Breast epithelium (tissue), 4 donors: ENCODE data around the gene RANGAP1. TPM values are rescaled to one million over a fixed set of nuclear protein-coding genes. Genes with fewer than 3 reads are reported as not detected.

Experiments used
- DNase-seq, 2 donors: peaks; one replicate each; pipeline ENCODE4 v3.0.0-alpha.2; 2019; ENCODE audit warnings: low spot score in 2 of 2
- H3K27ac ChIP-seq, 2 donors: fragments of 200-600 bp; sonication (generic) in 1 of 2; one replicate each; pipeline ENCODE4 v1.5.1; 2016 to 2019; ENCODE audit warnings: mild to moderate bottlenecking in 1 of 2
- H3K27me3 ChIP-seq, 2 donors: fragments of 200-600 bp; sonication (generic) in 1 of 2; one replicate each; pipeline versions ENCODE4 v1.5.1 to v1.6.0; 2017 to 2019; ENCODE audit warnings: control low read depth in 1 of 2, mild to moderate bottlenecking in 1 of 2
- H3K36me3 ChIP-seq: fragments of 200-600 bp; one replicate; pipeline ENCODE4 v1.5.1; 2019
- H3K4me1 ChIP-seq, 2 donors: fragments of 200-600 bp; sonication (generic); one replicate each; pipeline ENCODE4 v1.5.1; 2016 to 2019; ENCODE audit warnings: control low read depth in 1 of 2
- H3K4me3 ChIP-seq, 3 donors: fragments of 200-600 bp; sonication (generic); 1 replicate in 2 of 3; 2 replicates in 1 of 3; pipeline ENCODE4 v1.5.1; 2016 to 2019; ENCODE audit warnings: mild to moderate bottlenecking in 3 of 3, moderate library complexity in 2 of 3
- H3K9me3 ChIP-seq, 2 donors: fragments of 200-600 bp; sonication (generic) in 1 of 2; one replicate each; pipeline ENCODE4 v1.5.1; 2016 to 2019; ENCODE audit warnings: control low read depth in 1 of 2
- POLR2A ChIP-seq: fragments of 450-650 bp; IDR thresholded peaks from one replicate; pipeline ENCODE4 v1.6.1; 2016; ENCODE audit warnings: antibody characterized with exemption, mild to moderate bottlenecking, moderate library complexity
- POLR2AphosphoS5 ChIP-seq, 3 donors: sonication (generic); formaldehyde crosslinking; IDR thresholded peaks; one replicate each; pipeline ENCODE4 v1.6.1; 2017; ENCODE audit warnings: antibody characterized with exemption in 3 of 3
- intact Hi-C: fragments of 100-400 bp; cut with DNase I; formaldehyde crosslinking; loops from one replicate; pipeline ENCODE4 v1.15.1; 2023; ENCODE audit warnings: low total_unique reads
- total RNA-seq, 3 donors: library from RNA; depleted of rRNA; stranded (reverse); fragments of >200 nt; gene quantifications; one replicate each; pipeline ENCODE4 v1.1.0, GENCODE V29; 2016
- TF ChIP-seq, protein P1 (sequence below), 3 donors: fragments of 450-650 bp; IDR thresholded peaks; one replicate each; pipeline ENCODE4 v1.5.1; 2016 to 2017; ENCODE audit warnings: antibody characterized with exemption in 3 of 3, mild to moderate bottlenecking in 3 of 3, moderate library complexity in 3 of 3

Gene RANGAP1
- total RNA-seq, 3 donors from 2014 or later = 29.8 to 54.1 (median 51.2) TPM

DNA sequence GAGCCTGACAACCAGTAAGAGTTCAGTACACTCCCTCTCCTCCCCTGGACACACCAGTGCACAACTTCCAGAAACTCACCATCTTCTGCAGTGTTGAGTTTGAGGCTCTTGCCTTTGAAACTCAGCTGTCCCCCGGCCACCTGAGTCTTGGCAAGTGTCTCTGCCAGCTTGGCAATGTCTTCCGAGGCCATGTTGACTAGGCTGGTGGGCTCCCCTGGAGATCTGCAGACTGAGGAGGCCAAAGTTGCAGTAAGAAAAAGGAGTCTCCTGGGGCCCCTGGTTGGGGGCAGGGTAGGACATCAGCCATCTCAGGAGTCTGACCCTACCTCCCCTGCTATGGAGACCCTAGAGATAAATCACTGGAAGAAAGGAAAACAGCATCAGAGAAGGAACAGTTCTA lies 5.1 kb downstream of the RANGAP1 start:
- H3K27me3 ChIP-seq = no peaks in the 10 kb centered on the region
- intact Hi-C loops = no loop called here
- no peak for TF ChIP-seq POLR2AphosphoS5 (IDR thresholded peaks at IDR 0.05)
- TF ChIP-seq, protein P1, sequence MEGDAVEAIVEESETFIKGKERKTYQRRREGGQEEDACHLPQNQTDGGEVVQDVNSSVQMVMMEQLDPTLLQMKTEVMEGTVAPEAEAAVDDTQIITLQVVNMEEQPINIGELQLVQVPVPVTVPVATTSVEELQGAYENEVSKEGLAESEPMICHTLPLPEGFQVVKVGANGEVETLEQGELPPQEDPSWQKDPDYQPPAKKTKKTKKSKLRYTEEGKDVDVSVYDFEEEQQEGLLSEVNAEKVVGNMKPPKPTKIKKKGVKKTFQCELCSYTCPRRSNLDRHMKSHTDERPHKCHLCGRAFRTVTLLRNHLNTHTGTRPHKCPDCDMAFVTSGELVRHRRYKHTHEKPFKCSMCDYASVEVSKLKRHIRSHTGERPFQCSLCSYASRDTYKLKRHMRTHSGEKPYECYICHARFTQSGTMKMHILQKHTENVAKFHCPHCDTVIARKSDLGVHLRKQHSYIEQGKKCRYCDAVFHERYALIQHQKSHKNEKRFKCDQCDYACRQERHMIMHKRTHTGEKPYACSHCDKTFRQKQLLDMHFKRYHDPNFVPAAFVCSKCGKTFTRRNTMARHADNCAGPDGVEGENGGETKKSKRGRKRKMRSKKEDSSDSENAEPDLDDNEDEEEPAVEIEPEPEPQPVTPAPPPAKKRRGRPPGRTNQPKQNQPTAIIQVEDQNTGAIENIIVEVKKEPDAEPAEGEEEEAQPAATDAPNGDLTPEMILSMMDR (IDR thresholded peaks at IDR 0.05) = no peak
- no peak for TF ChIP-seq POLR2A
- no peaks in the 10 kb centered on the region for H3K36me3 ChIP-seq
- DNase-seq = no peak
- no peaks in the 10 kb centered on the region for H3K4me1 ChIP-seq
- no peak overlapping the region for H3K4me3 ChIP-seq
- H3K9me3 ChIP-seq = no peaks in the 10 kb centered on the region
- H3K27ac ChIP-seq = peak overlapping the region in 1 of 2 donors; percentile 3

DNA sequence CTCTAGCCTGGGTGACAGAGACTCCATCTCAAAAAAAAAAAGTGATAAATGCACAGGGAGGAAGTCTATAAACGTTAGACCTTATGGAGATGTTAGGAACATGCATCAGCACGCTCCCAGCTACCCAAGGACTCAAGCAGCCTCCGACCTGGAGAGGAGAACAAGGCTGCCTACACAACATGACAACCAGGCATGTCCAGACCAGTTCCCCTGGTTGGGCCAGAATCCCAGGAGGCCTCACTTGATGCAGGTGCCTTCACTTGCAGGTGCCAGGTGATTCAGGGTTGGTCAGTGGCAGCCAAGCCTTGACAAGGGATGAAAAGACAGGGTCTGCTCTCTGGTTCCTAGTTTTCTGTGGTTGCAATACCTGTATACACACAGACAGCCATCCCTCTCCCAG lies 5.9 kb downstream of the RANGAP1 start:
- H3K36me3 ChIP-seq = no peaks in the 10 kb centered on the region
- no peaks in the 10 kb centered on the region for H3K4me1 ChIP-seq
- H3K9me3 ChIP-seq = no peaks in the 10 kb centered on the region
- intact Hi-C loops = no loop called here
- no peak overlapping the region for H3K4me3 ChIP-seq
- TF ChIP-seq POLR2AphosphoS5 (IDR thresholded peaks at IDR 0.05) (no peak), POLR2A (no peak)
- TF ChIP-seq, protein P1 (IDR thresholded peaks at IDR 0.05) = no peak
- no peak overlapping the region for H3K27ac ChIP-seq
- no peaks in the 10 kb centered on the region for H3K27me3 ChIP-seq
- DNase-seq = peak in 1 of 2 donors; percentile 84

DNA sequence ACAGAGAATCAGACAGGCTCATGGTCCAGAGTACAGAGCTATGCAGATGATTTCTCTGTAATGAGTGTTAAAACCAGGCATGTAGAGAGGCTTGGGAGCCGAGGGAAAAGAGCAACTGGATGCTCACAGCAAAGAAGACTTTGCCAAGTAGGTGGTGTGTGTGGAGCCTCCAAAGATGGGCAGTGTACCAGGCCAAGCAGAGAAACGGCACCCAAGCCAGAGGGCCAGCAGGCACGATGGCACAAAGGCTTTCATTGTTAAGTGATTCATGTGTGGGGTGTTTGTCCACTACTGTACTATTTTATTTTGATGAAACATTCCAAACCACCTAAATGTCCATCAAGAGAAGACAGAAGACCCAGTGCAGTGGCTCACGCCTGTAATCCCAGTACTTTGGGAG lies 11.1 kb downstream of the RANGAP1 start:
- Histone ChIP-seq H3K36me3 (no peaks in the 10 kb centered on the region), H3K27ac (no peak overlapping the region), H3K4me1 (peaks cover 0 to 13% of the 10 kb centered on the region in 2 donors), H3K9me3 (no peaks in the 10 kb centered on the region), H3K27me3 (no peaks in the 10 kb centered on the region), H3K4me3 (no peak overlapping the region)
- TF ChIP-seq, protein P1 (IDR thresholded peaks at IDR 0.05) = no peak
- intact Hi-C loops = no loop called here
- DNase-seq = peak; percentile 66 to 69

DNA sequence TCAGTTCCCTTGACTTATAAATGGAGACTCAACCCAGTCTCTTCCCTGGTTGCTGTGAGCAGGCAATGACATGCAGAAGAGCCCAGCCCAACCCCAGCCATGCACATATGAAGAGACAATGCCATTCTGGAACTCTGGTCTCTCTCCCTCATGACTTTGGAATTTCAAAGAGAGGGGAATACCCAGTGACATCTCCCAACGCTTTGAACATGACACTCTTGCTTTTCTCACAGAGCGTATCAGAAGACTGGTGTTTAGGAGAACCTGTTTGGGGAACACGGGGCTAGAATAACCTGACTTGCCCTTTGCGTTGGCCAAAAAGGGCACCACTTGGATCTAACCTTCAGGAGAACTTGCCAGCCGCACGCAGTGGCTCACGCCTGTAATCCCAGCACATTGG lies 12.9 kb downstream of the RANGAP1 start:
- H3K4me1 ChIP-seq = peaks cover 0 to 13% of the 10 kb centered on the region in 2 donors
- intact Hi-C loops = no loop called here
- H3K36me3 ChIP-seq = no peaks in the 10 kb centered on the region
- H3K9me3 ChIP-seq = no peaks in the 10 kb centered on the region
- DNase-seq = no peak
- TF ChIP-seq POLR2AphosphoS5 (IDR thresholded peaks at IDR 0.05) (no peak), POLR2A (no peak)
- TF ChIP-seq, protein P1 (IDR thresholded peaks at IDR 0.05) = no peak
- H3K27ac ChIP-seq = peak overlapping the region in 1 of 2 donors; percentile 75
- H3K27me3 ChIP-seq = no peaks in the 10 kb centered on the region
- no peak overlapping the region for H3K4me3 ChIP-seq

DNA sequence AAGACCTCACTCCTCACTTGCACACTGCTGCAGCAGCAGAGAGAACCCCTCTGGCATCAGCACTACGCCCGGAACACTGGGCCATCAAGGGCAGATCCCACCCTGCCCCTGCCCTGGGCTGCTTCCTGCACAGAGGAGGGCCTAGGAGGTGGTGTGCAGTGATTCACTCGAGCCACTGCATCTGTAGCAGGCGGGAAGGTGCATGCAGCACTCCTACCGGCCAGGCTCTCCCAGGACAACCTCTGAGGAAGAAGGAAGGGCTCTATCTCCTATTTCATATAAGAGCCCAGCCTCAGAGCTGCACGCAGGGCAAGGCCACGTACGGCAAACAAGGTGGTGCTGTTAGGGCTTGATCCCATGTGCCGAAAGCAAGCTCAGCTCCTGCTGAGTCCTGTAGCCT lies 14.2 kb downstream of the RANGAP1 start:
- intact Hi-C loops = no loop called here
- TF ChIP-seq, protein P1 (IDR thresholded peaks at IDR 0.05) = peak in 2 of 3 donors; percentile 26 to 27
- TF ChIP-seq POLR2AphosphoS5 (IDR thresholded peaks at IDR 0.05) (no peak), POLR2A (no peak)
- no peaks in the 10 kb centered on the region for H3K27me3 ChIP-seq
- peak overlapping the region; percentile 56 to 75 for H3K27ac ChIP-seq
- no peak for DNase-seq
- no peak overlapping the region for H3K4me3 ChIP-seq
- peaks cover 5% of the 10 kb centered on the region for H3K36me3 ChIP-seq
- H3K4me1 ChIP-seq = peaks cover 0 to 13% of the 10 kb centered on the region in 2 donors
- H3K9me3 ChIP-seq = no peaks in the 10 kb centered on the region
